ENCODE measurements around the gene ASCC2. TPM values are rescaled to one million over a fixed set of nuclear protein-coding genes. Genes with fewer than 3 reads are reported as not detected.

Gene ASCC2
- 10 to 100 TPM; 83.5 to 95.7 (median 84.9) TPM for total RNA-seq

- peak; percentile 99 for ATAC-seq
- H3K36me3 Mint-ChIP-seq (ENCODE audit: insufficient read depth), result peaks cover 19% of the 10 kb centered on the region
- H3K4me3 Mint-ChIP-seq, result peak within 1 kb of the TSS; percentile 93
- H3K4me1 Mint-ChIP-seq (ENCODE audit: low read depth), result peaks cover 36% of the 10 kb centered on the region
- no peaks in the 10 kb centered on the region for H3K9me3 Mint-ChIP-seq
- DNase-seq, result peak; percentile 99
- H3K27me3 Mint-ChIP-seq (ENCODE audit: low read depth), result no peaks in the 10 kb centered on the region
Observed at GRCh38 chr22:29837741-29838598, at the start of gene ASCC2. ASCC2 (minus strand) TSS chr22:29838274; CDS start chr22:29832325, 5,949 bp downstream.

DNA sequence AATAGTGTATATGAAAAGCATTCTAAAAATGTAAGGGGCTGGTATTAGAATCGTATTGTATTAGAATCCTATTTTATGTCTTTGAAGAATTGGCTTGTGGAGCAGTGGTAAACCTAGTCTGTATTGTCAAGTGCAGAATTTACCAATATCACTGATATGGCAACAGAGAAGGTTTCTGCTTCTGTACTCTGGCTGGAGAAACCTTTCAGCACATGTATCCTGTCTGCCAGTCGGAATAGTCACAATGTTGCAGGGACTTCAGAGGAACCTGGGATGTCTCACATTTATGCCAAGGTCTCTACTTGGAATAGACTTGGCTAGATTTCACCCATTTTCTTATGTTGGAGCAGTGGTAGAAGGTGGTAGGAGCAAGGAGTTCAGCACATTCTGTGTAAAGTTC, 49.3 kb upstream of the ASCC2 start:
- H3K4me3 Mint-ChIP-seq, result no peak overlapping the region
- H3K4me1 Mint-ChIP-seq (ENCODE audit: low read depth), result peaks cover 25% of the 10 kb centered on the region
- no peaks in the 10 kb centered on the region for H3K36me3 Mint-ChIP-seq (ENCODE audit: insufficient read depth)
- H3K9me3 Mint-ChIP-seq, result no peaks in the 10 kb centered on the region
- no peaks in the 10 kb centered on the region for H3K27me3 Mint-ChIP-seq (ENCODE audit: low read depth)
- ATAC-seq (no peak), DNase-seq (no peak)

DNA sequence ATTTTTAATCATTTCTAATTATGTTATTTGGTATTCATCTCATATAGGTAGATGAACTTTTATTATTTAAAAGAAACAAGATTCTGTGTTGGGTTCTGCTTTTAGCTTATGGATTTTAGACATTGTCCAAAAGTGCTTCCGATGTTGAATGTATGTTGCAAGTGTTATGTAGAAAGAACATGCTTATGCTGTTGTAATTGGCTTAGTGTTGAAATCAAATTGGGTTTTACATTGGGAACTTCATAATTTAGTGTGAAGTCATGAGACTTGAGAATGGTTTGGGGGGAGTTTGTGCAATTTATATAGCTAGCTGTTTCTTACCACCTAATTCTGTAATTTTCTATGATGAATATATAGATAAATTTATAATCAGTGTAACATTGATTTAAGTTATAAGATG, 48.5 kb upstream of the ASCC2 start:
- no peaks in the 10 kb centered on the region for H3K9me3 Mint-ChIP-seq
- no peak for DNase-seq
- H3K36me3 Mint-ChIP-seq (ENCODE audit: insufficient read depth), result no peaks in the 10 kb centered on the region
- H3K4me1 Mint-ChIP-seq (ENCODE audit: low read depth), result peaks cover 21% of the 10 kb centered on the region
- H3K4me3 Mint-ChIP-seq, result no peak overlapping the region
- no peaks in the 10 kb centered on the region for H3K27me3 Mint-ChIP-seq (ENCODE audit: low read depth)
- no peak for ATAC-seq

DNA sequence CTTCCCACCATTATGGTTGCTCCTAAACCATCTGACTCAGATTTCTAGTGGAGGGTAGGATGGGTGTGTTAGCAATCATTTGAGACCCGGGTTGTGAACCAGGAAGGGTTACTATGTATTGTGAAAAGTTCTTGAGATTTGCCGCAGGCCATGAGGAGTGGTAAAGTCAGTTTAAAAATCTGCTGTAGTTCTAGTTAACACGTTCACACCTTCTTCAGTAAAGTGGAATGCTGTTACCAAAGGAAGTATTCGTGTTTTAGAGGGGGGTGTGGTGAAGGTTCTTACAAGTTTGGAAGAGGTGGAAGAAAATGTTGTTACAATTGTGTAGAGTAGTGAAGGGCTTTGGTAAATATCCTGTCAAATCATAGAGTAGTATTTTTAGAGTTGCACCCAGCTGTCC, 47.5 kb upstream of the ASCC2 start:
- H3K4me1 Mint-ChIP-seq (ENCODE audit: low read depth), result peaks cover 16% of the 10 kb centered on the region
- H3K4me3 Mint-ChIP-seq, result no peak overlapping the region
- no peaks in the 10 kb centered on the region for H3K27me3 Mint-ChIP-seq (ENCODE audit: low read depth)
- ATAC-seq (no peak), DNase-seq (no peak)
- H3K9me3 Mint-ChIP-seq, result no peaks in the 10 kb centered on the region
- no peaks in the 10 kb centered on the region for H3K36me3 Mint-ChIP-seq (ENCODE audit: insufficient read depth)

- no peak for DNase-seq
- Mint-ChIP-seq H3K4me3 (peak overlapping the region; percentile 91), H3K4me1 (ENCODE audit: low read depth) (peaks cover 14% of the 10 kb centered on the region), H3K9me3 (no peaks in the 10 kb centered on the region), H3K36me3 (ENCODE audit: insufficient read depth) (no peaks in the 10 kb centered on the region), H3K27me3 (ENCODE audit: low read depth) (no peaks in the 10 kb centered on the region)
- ATAC-seq, result peak; percentile 11 to 16
Observed at GRCh38 chr22:29883775-29884097, 45.7 kb upstream of the ASCC2 start.

DNA sequence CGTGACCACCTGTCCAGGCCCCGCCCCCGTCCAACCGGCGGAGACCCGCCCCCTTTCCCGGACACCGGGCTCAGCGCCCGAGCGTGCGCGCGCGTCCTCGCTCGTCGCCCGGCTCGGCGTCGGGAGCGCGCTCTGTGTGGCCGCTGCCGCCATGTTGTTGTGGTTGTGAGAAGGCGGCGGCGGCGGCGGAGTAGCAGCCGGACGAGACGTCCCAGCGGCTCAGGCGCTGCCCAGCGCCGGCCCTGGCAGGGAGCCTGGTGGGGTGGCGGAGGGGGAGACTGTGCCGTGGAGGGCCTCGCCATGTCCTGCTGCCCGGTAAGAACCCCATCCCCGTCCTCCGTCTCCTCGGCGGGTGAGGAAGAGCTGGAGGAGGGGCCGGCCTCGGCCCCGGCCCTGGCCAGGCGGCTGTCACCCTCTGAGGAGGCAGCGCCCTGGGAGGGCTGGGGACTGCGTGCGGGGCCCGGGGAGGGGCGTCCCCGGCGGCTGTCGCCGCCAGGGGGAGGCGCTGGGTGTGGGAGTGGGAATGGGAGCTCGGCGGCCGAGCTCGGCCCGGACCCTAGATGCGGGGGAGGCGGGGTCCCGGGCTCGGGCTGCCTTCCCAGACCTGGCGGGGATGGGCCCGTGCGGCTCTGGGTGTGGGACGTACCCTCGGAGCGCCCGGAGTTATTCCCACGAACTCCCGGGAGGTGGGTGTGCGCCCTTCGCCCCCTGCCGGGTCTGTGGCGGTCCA, 45.1 kb upstream of the ASCC2 start, which contains the start of gene MTMR3:
TSS of gene MTMR3 (plus strand) at position 130 of the 730 bp plus-strand sequence. CDS start 87,886 bp downstream, outside the sequence.
- peak; percentile 92 for DNase-seq
- no peaks in the 10 kb centered on the region for H3K9me3 Mint-ChIP-seq
- no peaks in the 10 kb centered on the region for H3K36me3 Mint-ChIP-seq (ENCODE audit: insufficient read depth)
- H3K27me3 Mint-ChIP-seq (ENCODE audit: low read depth), result no peaks in the 10 kb centered on the region
- peak within 1 kb of the TSS; percentile 91 for H3K4me3 Mint-ChIP-seq
- peak; percentile 84 to 88 for ATAC-seq
- H3K4me1 Mint-ChIP-seq (ENCODE audit: low read depth), result peaks cover 11% of the 10 kb centered on the region

DNA sequence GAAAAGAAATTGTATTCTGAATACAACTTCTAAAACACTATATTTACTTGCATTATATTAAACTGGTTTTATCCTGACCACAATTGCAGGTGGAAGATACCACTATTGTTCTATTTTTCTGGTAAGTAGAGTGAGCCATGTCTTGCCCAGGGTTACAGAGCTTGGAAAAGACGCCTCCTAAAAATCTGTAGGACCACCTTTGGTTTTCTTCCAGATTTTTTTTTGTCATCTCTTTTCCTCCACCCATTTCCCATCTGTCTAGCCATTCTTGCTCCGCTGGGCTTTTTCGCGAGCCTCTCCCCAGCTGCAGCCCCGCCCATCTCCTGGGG, 44.6 kb upstream of the ASCC2 start:
- DNase-seq (no peak), ATAC-seq (no peak)
- Mint-ChIP-seq H3K4me3 (peak overlapping the region; percentile 91), H3K27me3 (ENCODE audit: low read depth) (no peaks in the 10 kb centered on the region), H3K4me1 (ENCODE audit: low read depth) (peaks cover 10% of the 10 kb centered on the region), H3K9me3 (no peaks in the 10 kb centered on the region), H3K36me3 (ENCODE audit: insufficient read depth) (no peaks in the 10 kb centered on the region)

- H3K9me3 Mint-ChIP-seq, result no peaks in the 10 kb centered on the region
- H3K4me3 Mint-ChIP-seq, result no peak overlapping the region
- H3K4me1 Mint-ChIP-seq (ENCODE audit: low read depth), result peaks cover 10% of the 10 kb centered on the region
- peaks cover 4% of the 10 kb centered on the region for H3K27me3 Mint-ChIP-seq (ENCODE audit: low read depth)
- DNase-seq (no peak), ATAC-seq (peak; percentile 14 to 25)
- no peaks in the 10 kb centered on the region for H3K36me3 Mint-ChIP-seq (ENCODE audit: insufficient read depth)
Observed at GRCh38 chr22:29879753-29880152, 41.7 kb upstream of the ASCC2 start.

- H3K36me3 Mint-ChIP-seq (ENCODE audit: insufficient read depth), result no peaks in the 10 kb centered on the region
- no peak overlapping the region for H3K4me3 Mint-ChIP-seq
- no peak for DNase-seq
- ATAC-seq, result no peak
- H3K4me1 Mint-ChIP-seq (ENCODE audit: low read depth), result no peaks in the 10 kb centered on the region
- H3K27me3 Mint-ChIP-seq (ENCODE audit: low read depth), result peaks cover 4% of the 10 kb centered on the region
- no peaks in the 10 kb centered on the region for H3K9me3 Mint-ChIP-seq
Observed at GRCh38 chr22:29877620-29878019, 39.5 kb upstream of the ASCC2 start.

DNA sequence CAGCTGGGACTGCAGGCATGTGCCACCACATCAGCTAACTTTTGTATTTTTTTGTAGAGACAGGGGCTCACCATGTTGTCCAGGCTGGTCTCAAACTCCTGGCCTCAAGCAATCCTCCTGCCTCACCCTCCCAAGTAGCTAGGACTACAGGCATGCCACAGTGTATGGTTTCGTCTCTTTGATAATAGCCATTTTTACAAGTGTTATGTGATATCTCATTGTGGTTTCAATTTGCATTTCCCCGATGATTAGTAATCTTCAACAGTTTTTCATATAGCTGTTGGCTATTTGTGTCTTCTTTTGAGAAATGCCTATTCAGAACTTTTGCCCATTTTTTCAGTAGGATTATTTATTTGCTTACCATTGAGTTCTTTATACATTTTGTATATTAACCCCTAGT, 35.9 kb upstream of the ASCC2 start:
- DNase-seq (no peak), ATAC-seq (no peak)
- no peaks in the 10 kb centered on the region for H3K36me3 Mint-ChIP-seq (ENCODE audit: insufficient read depth)
- H3K9me3 Mint-ChIP-seq, result no peaks in the 10 kb centered on the region
- H3K4me1 Mint-ChIP-seq (ENCODE audit: low read depth), result peaks cover 3% of the 10 kb centered on the region
- peaks cover 4% of the 10 kb centered on the region for H3K27me3 Mint-ChIP-seq (ENCODE audit: low read depth)
- no peak overlapping the region for H3K4me3 Mint-ChIP-seq

DNA sequence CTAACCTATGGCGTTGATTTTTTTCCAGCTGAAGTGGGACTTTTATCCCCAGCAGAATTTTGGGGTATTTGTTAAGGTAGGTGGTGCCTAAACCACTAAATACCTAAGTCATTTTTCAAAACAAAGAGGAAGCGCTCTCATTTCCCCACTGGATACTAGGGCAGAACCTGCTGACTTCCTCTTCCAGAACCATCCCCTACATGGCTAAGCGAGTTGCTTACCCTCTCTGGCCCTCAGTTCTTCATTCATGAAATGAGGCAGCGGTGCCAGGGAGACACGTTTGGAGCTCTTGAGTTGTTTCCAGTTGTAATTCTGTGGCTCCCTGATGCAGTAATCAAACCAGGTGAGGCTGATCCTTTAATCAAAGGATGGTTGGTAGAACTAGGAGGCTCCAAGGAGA, 34.9 kb upstream of the ASCC2 start:
- Mint-ChIP-seq H3K4me1 (ENCODE audit: low read depth) (peaks cover 3% of the 10 kb centered on the region), H3K4me3 (no peak overlapping the region), H3K27me3 (ENCODE audit: low read depth) (peaks cover 6% of the 10 kb centered on the region), H3K9me3 (no peaks in the 10 kb centered on the region), H3K36me3 (ENCODE audit: insufficient read depth) (no peaks in the 10 kb centered on the region)
- no peak for ATAC-seq
- no peak for DNase-seq

- H3K9me3 Mint-ChIP-seq, result no peaks in the 10 kb centered on the region
- no peak overlapping the region for H3K4me3 Mint-ChIP-seq
- ATAC-seq (no peak), DNase-seq (no peak)
- peaks cover 9% of the 10 kb centered on the region for H3K27me3 Mint-ChIP-seq (ENCODE audit: low read depth)
- peaks cover 3% of the 10 kb centered on the region for H3K4me1 Mint-ChIP-seq (ENCODE audit: low read depth)
- H3K36me3 Mint-ChIP-seq (ENCODE audit: insufficient read depth), result no peaks in the 10 kb centered on the region
Observed at GRCh38 chr22:29872144-29872893, 34.2 kb upstream of the ASCC2 start.

DNA sequence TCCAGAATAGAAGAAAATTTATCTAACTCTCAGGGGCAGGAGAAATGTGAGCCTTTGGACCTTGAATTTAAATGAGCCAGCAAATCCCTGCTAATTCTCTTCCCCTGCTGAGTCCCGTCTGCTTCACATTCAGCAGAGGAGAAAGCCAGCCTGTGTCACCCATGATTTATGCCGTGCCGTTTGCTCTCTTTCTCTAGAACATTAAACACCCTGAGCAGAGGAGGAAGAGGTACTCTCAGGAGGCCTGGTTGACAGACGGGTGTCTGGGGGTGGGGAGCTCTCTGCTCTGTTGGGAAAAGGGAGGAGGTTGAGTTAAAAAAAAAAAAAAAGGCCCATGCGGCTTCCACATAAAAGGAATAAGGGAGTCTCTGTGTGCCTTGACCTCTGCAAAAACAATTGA, 33.6 kb upstream of the ASCC2 start:
- no peak for DNase-seq
- Mint-ChIP-seq H3K4me1 (ENCODE audit: low read depth) (peaks cover 3% of the 10 kb centered on the region), H3K4me3 (no peak overlapping the region), H3K9me3 (no peaks in the 10 kb centered on the region), H3K27me3 (ENCODE audit: low read depth) (peaks cover 9% of the 10 kb centered on the region), H3K36me3 (ENCODE audit: insufficient read depth) (no peaks in the 10 kb centered on the region)
- ATAC-seq, result no peak

- H3K4me3 Mint-ChIP-seq, result no peak overlapping the region
- peaks cover 3% of the 10 kb centered on the region for H3K4me1 Mint-ChIP-seq (ENCODE audit: low read depth)
- ATAC-seq, result peak; percentile 55 to 73
- peak; percentile 6 for DNase-seq
- H3K36me3 Mint-ChIP-seq (ENCODE audit: insufficient read depth), result no peaks in the 10 kb centered on the region
- no peaks in the 10 kb centered on the region for H3K9me3 Mint-ChIP-seq
- H3K27me3 Mint-ChIP-seq (ENCODE audit: low read depth), result peaks cover 9% of the 10 kb centered on the region
Observed at GRCh38 chr22:29870574-29870973, 32.5 kb upstream of the ASCC2 start.

All from activated T-cell treated with anti-CD3 and anti-CD28 coated beads, Interleukin-2, amount 50 U/mL, for 4 hours (primary cell).